ENCODE data around the gene APBA2.

DNA sequence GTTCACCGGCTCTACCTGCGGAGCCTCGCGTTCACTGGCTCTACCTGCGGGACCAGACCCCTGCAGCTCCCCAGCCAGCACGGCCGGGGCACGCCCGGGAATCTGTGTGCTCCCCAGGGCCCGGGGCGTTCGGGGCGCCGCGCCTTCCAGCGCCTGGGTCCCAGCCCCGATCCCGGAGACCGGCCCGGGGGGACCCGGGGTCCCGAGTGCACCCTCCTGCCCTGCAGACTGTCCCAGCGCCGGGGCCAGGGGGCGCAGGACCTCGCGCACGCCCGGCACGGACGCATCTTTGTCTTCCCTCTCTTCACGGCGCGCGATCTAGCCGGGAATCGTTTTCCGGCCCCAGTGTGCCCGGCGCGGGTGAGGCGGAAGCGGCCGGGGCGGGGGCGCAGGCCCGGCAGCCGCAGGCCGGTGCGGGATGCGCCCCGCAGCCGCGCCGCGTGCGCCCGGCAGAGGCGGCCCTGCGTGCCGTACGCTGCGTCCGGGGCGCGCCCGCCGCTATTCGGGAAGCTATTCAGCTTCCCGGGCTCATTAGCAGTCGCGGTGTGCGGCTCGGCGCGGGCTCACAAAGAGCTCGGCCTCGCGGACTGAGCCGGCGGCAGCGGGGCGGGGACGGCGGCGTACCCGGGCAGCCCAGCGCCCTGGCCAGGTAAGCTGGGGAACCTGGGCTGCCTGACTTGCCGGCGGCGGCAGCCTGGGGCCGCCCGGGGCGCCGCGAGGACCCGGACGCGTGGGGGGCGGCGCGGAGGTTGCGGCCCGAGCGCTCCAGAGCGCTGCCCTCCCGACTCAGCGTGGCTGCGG lies at the start of gene APBA2:
- TF ChIP-seq, protein P1, sequence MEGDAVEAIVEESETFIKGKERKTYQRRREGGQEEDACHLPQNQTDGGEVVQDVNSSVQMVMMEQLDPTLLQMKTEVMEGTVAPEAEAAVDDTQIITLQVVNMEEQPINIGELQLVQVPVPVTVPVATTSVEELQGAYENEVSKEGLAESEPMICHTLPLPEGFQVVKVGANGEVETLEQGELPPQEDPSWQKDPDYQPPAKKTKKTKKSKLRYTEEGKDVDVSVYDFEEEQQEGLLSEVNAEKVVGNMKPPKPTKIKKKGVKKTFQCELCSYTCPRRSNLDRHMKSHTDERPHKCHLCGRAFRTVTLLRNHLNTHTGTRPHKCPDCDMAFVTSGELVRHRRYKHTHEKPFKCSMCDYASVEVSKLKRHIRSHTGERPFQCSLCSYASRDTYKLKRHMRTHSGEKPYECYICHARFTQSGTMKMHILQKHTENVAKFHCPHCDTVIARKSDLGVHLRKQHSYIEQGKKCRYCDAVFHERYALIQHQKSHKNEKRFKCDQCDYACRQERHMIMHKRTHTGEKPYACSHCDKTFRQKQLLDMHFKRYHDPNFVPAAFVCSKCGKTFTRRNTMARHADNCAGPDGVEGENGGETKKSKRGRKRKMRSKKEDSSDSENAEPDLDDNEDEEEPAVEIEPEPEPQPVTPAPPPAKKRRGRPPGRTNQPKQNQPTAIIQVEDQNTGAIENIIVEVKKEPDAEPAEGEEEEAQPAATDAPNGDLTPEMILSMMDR (IDR thresholded peaks at IDR 0.05; ENCODE audit: low read depth, low read length): no peak
- TF ChIP-seq EZH2phosphoT487 (IDR thresholded peaks at IDR 0.05; ENCODE audit: low read depth): no peak
